ENCODE measurements around the gene AUTS2. TPM values are rescaled to one million over a fixed set of nuclear protein-coding genes. Genes with fewer than 3 reads are reported as not detected.

AUTS2 gene
- total and polyA plus RNA-seq, 2 donors (not counting 1 experiment from before 2014, with no cell fraction given) = 0.60 to 9.1 TPM

DNA sequence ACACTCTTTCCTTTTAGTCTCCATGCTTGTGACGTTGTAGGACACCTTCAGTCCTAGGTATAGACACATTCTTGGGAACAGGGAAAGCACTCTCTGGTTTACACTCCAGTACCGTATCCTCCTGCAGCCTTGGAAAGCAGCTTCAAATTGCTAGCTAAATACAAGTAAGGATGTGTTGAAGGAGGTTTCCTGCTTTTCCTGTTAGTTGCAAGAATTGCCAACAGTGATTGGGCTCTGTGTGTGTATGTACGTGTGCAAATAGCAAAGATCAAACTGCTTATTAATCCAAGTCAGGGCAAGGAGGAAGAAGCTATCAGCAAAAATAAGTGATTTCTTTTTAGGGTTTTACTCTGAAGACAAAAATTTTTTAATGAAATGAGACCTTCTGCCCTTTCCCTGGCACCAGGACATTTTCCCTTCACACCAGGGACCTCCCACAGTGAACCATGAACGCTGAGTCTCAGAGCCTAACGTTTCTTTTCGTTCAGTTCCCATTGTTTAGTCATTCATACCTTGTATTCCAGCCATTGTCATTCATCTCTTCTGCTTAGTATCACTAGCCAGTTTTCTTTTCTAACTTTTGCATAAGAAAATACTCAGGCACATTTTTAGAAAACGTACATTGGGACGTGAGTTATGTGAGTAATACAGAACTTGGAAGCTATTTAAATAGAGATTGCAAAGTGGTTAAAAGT, 36.9 kb upstream of the AUTS2 start:
- no peaks in the 10 kb centered on the region for H3K27me3 ChIP-seq (ENCODE audit: control insufficient read depth, insufficient read depth, low read length)
- no peak overlapping the region for H3K9ac ChIP-seq (ENCODE audit: insufficient read depth, low read length)
- TF ChIP-seq EZH2 (IDR thresholded peaks at IDR 0.05; ENCODE audit: low read length, missing control alignments) = no peak
- TF ChIP-seq, protein P1, sequence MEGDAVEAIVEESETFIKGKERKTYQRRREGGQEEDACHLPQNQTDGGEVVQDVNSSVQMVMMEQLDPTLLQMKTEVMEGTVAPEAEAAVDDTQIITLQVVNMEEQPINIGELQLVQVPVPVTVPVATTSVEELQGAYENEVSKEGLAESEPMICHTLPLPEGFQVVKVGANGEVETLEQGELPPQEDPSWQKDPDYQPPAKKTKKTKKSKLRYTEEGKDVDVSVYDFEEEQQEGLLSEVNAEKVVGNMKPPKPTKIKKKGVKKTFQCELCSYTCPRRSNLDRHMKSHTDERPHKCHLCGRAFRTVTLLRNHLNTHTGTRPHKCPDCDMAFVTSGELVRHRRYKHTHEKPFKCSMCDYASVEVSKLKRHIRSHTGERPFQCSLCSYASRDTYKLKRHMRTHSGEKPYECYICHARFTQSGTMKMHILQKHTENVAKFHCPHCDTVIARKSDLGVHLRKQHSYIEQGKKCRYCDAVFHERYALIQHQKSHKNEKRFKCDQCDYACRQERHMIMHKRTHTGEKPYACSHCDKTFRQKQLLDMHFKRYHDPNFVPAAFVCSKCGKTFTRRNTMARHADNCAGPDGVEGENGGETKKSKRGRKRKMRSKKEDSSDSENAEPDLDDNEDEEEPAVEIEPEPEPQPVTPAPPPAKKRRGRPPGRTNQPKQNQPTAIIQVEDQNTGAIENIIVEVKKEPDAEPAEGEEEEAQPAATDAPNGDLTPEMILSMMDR (conservative IDR thresholded peaks at IDR 0.05 in 1 of 2, IDR thresholded peaks at IDR 0.05 in 1 of 2; ENCODE audit: low read depth in 1 of 2, low read length in 2 of 2) = no peak
- no peaks in the 10 kb centered on the region for H3K9me3 ChIP-seq (ENCODE audit: control insufficient read depth, insufficient read depth, low read depth, low read length)
- H3K4me3 ChIP-seq (replicated peaks in 1 of 4; ENCODE audit: control extremely low read depth in 1 of 4, insufficient read depth in 1 of 4, low read depth in 3 of 4, low read length in 4 of 4) = no peak overlapping the region
- no peaks in the 10 kb centered on the region for H3K79me2 ChIP-seq (ENCODE audit: control insufficient read depth, insufficient read depth, low read length)
- H3K36me3 ChIP-seq (ENCODE audit: control insufficient read depth, insufficient read depth, low read length) = no peaks in the 10 kb centered on the region
- H3K4me1 ChIP-seq (ENCODE audit: control insufficient read depth, extremely low read depth, insufficient read depth, low read length) = no peaks in the 10 kb centered on the region
- no peak overlapping the region for H3K4me2 ChIP-seq (ENCODE audit: extremely low read depth, insufficient read depth, low read length)
- DNase-seq (ENCODE audit: low read depth in 2 of 2) = peak in 1 of 2 donors; percentile 2
- H2AFZ ChIP-seq (ENCODE audit: low read length) = no peak overlapping the region
- no peaks in the 10 kb centered on the region for H4K20me1 ChIP-seq (ENCODE audit: control insufficient read depth, extremely low read depth, insufficient read depth, low read length)
- H3K27ac ChIP-seq (ENCODE audit: insufficient read depth, low read length) = no peak overlapping the region

DNA sequence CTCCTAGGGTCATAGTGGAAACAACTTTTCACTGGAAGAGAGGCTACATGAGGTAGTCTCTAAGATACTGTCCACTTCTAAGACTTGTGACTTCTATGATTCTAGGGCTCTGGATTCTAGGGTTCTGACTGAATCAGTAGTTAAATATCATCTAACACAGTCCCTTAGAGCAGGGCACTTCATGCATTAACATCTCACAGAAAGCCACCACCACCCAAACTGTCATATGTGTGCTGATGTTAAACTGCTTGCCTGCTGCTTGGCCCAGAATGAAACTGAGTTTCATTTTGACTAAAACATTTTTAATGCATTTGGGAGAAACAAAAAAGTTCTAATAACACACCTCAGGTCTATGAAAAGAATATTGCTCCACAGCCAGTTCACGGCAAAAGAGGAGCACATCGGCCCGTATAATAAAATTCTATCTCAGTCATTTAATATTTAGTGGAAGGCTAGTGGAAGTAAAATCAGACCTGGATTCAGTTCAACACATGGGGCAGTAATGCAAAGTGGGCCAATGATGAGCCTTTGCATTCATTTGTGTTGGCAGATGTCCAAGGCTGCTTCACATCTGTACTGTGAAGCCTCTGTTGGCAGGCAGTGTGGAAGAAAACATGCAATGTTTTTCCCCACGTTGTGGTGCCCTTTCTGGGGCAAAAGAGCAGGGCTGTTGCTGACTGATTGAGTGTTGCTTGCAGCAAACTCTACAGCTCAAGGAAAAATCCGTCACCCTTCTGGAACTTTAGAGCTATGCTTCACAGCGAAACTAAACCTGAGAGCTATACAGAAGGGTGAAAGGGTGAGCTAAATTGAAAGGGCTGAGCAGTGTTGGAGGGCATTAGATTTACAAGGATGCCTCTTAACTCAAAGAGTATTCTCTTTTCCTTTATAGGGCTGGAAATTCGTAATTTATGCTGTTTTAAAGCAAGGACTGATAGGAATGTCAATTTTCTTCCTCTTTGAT, 33.5 kb upstream of the AUTS2 start:
- Histone ChIP-seq H4K20me1 (ENCODE audit: control insufficient read depth, extremely low read depth, insufficient read depth, low read length) (no peaks in the 10 kb centered on the region), H3K4me1 (ENCODE audit: control insufficient read depth, extremely low read depth, insufficient read depth, low read length) (no peaks in the 10 kb centered on the region), H3K36me3 (ENCODE audit: control insufficient read depth, insufficient read depth, low read length) (no peaks in the 10 kb centered on the region), H3K27me3 (ENCODE audit: control insufficient read depth, insufficient read depth, low read length) (no peaks in the 10 kb centered on the region), H3K4me2 (ENCODE audit: extremely low read depth, insufficient read depth, low read length) (no peak overlapping the region), H3K9ac (ENCODE audit: insufficient read depth, low read length) (no peak overlapping the region), H3K79me2 (ENCODE audit: control insufficient read depth, insufficient read depth, low read length) (no peaks in the 10 kb centered on the region), H3K4me3 (replicated peaks in 1 of 4; ENCODE audit: control extremely low read depth in 1 of 4, insufficient read depth in 1 of 4, low read depth in 3 of 4, low read length in 4 of 4) (no peak overlapping the region), H3K9me3 (ENCODE audit: control insufficient read depth, insufficient read depth, low read depth, low read length) (no peaks in the 10 kb centered on the region), H3K27ac (ENCODE audit: insufficient read depth, low read length) (no peak overlapping the region), H2AFZ (ENCODE audit: low read length) (no peak overlapping the region)
- DNase-seq (ENCODE audit: low read depth in 2 of 2) = peak; percentile 52 to 66
- TF ChIP-seq, protein P1 (conservative IDR thresholded peaks at IDR 0.05 in 1 of 2, IDR thresholded peaks at IDR 0.05 in 1 of 2; ENCODE audit: low read depth in 1 of 2, low read length in 2 of 2) = no peak

DNA sequence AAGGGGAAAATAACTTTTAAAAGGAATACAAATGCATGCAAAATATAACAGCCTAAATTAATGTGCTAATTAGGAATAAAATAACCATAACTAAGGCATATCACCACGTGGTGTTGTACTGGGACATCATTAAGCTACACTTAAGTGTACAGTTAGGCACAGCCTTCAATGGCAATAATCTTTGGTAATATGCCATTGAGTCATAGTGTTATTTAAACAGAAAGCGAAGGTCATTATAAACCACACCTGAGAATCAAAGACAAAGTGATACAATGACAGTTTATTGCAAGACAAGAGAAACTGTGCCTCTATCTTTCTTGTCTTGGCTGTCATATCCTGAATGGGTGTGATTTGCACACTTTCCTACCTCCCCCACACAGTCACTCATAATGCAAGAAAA, 30.5 kb upstream of the AUTS2 start:
- no peaks in the 10 kb centered on the region for H4K20me1 ChIP-seq (ENCODE audit: control insufficient read depth, extremely low read depth, insufficient read depth, low read length)
- H3K27ac ChIP-seq (ENCODE audit: insufficient read depth, low read length) = no peak overlapping the region
- H3K36me3 ChIP-seq (ENCODE audit: control insufficient read depth, insufficient read depth, low read length) = no peaks in the 10 kb centered on the region
- TF ChIP-seq, protein P1 (conservative IDR thresholded peaks at IDR 0.05 in 1 of 2, IDR thresholded peaks at IDR 0.05 in 1 of 2; ENCODE audit: low read depth in 1 of 2, low read length in 2 of 2) = no peak
- no peak for TF ChIP-seq EZH2 (IDR thresholded peaks at IDR 0.05; ENCODE audit: low read length, missing control alignments)
- H3K27me3 ChIP-seq (ENCODE audit: control insufficient read depth, insufficient read depth, low read length) = no peaks in the 10 kb centered on the region
- H3K4me1 ChIP-seq (ENCODE audit: control insufficient read depth, extremely low read depth, insufficient read depth, low read length) = no peaks in the 10 kb centered on the region
- no peak overlapping the region for H2AFZ ChIP-seq (ENCODE audit: low read length)
- no peak overlapping the region for H3K4me3 ChIP-seq (replicated peaks in 1 of 4; ENCODE audit: control extremely low read depth in 1 of 4, insufficient read depth in 1 of 4, low read depth in 3 of 4, low read length in 4 of 4)
- H3K79me2 ChIP-seq (ENCODE audit: control insufficient read depth, insufficient read depth, low read length) = no peaks in the 10 kb centered on the region
- H3K9me3 ChIP-seq (ENCODE audit: control insufficient read depth, insufficient read depth, low read depth, low read length) = no peaks in the 10 kb centered on the region
- H3K9ac ChIP-seq (ENCODE audit: insufficient read depth, low read length) = no peak overlapping the region
- H3K4me2 ChIP-seq (ENCODE audit: extremely low read depth, insufficient read depth, low read length) = no peak overlapping the region
- DNase-seq (ENCODE audit: low read depth in 2 of 2) = no peak
